Heart left ventricle (tissue), 16 donors: ENCODE results near the gene OSBP2. TPM values are rescaled to one million over a fixed set of nuclear protein-coding genes. Genes with fewer than 3 reads are reported as not detected.
"Not testable (repeated sequence)": the region's sequence is repeated elsewhere in the genome, so short reads cannot be mapped to it uniquely, and the experiment has no call there.

Experiments
- ATAC-seq, 4 donors: fragments of 200-7000 bp; cut with Tn5 transposase; one replicate each; pipeline ENCODE4 v1.9.1; 2020 to 2022; ENCODE audit warnings: moderate library complexity in 4 of 4, mild to moderate bottlenecking in 3 of 4, moderate number of reproducible peaks in 1 of 4
- DNase-seq, 5 donors: peaks; one replicate each; pipeline ENCODE4 v3.0.0-alpha.2; 2020
- H3K27ac ChIP-seq, 12 donors: fragments of 200-600 bp; sonication (generic) in 4 of 12; one replicate each; pipeline versions ENCODE4 v1.5.0 to v1.8.0; 2016 to 2022; ENCODE audit warnings: mild to moderate bottlenecking in 2 of 12
- H3K27me3 ChIP-seq, 9 donors: fragments of 200-600 bp; sonication (generic) in 2 of 9; one replicate each; pipeline versions ENCODE4 v1.5.1 to v1.8.0; 2016 to 2022; ENCODE audit warnings: mild to moderate bottlenecking in 3 of 9
- H3K36me3 ChIP-seq, 9 donors: fragments of 200-600 bp; sonication (generic) in 2 of 9; one replicate each; pipeline versions ENCODE4 v1.5.0 to v1.8.0; 2018 to 2022; ENCODE audit warnings: mild to moderate bottlenecking in 2 of 9
- H3K4me1 ChIP-seq, 12 donors: fragments of 200-600 bp; sonication (generic) in 4 of 12; one replicate each; pipeline versions ENCODE4 v1.5.0 to v1.8.0; 2016 to 2022; ENCODE audit warnings: mild to moderate bottlenecking in 3 of 12
- H3K4me3 ChIP-seq, 12 donors: fragments of 200-600 bp; sonication (generic) in 4 of 12; one replicate each; pipeline versions ENCODE4 v1.5.0 to v1.8.0; 2017 to 2022; ENCODE audit warnings: mild to moderate bottlenecking in 9 of 12, moderate library complexity in 4 of 12
- H3K9me3 ChIP-seq, 12 donors: fragments of 200-600 bp; sonication (generic) in 4 of 12; one replicate each; pipeline versions ENCODE4 v1.5.0 to v1.8.0; 2016 to 2022; ENCODE audit warnings: mild to moderate bottlenecking in 1 of 12
- POLR2A ChIP-seq, 2 donors: fragments of 450-650 bp; IDR thresholded peaks; one replicate each; pipeline ENCODE4 v1.6.1; 2017; ENCODE audit warnings: antibody characterized with exemption in 2 of 2, mild to moderate bottlenecking in 2 of 2, moderate library complexity in 2 of 2
- WGBS, 4 donors: extraction: QIAGEN DNeasy Blood & Tissue Kit in 2 of 4; methylation state at CpG; one replicate each; pipeline versions ENCODE4 v1.1.5 to v1.1.7; 2013 to 2018; 5-methylcytosine and 5-hydroxymethylcytosine counted together
- intact Hi-C, 10 donors: fragments of 100-400 bp; cut with DNase I; formaldehyde crosslinking; loops; one replicate each; pipeline versions ENCODE4 v1.11.1 to v1.14.2; 2022
- polyA plus RNA-seq, 2 donors: library from polyadenylated mRNA; stranded (reverse); fragments of 200-250 nt; gene quantifications; one replicate each; pipeline ENCODE4 v1.2.3, GENCODE V29; 2013
- total RNA-seq, 9 donors: library from RNA; depleted of rRNA in 2 of 9; stranded (reverse); fragments of >200 nt in 2 of 9; fragmentation: NEBNext Ultra II Directional in 3 of 9; extraction: Animal tissue kit (Norgen Biotek cat#: 25700) in 3 of 9; gene quantifications; one replicate each; pipeline versions ENCODE4 v1.1.0 to v1.2.4, GENCODE V29; 2016 to 2023
- TF ChIP-seq, protein P1 (sequence below), 12 donors: fragments of 200-600 bp; sonication (generic) in 4 of 12; IDR thresholded peaks; one replicate each; pipeline versions ENCODE4 v1.5.0 to v1.8.0; 2018 to 2022; ENCODE audit warnings: antibody characterized with exemption in 12 of 12, mild to moderate bottlenecking in 5 of 12
- donor health status: ischemic (EF 13 %, LVEDD 7.1; RV severe dilation, severe dysfunction).
- donor health status: healthy with polysubstance abuse.
- donor health status: DM: no; HTN: yes; CAD: no.
- donor health status: DM: no; HTN: no; CAD: no.
- donor health status: ischemic (EF 25% LVEDD 6.9; RV normal size, moderate dysfunction).
- donor health status: ischemic (EF 25% LVEDD 5.7; RV mildly dilated, moderate dysfunction).
- donor health status: healthy.
- donor health status: DM: yes; HTN: yes; CAD: no.
- donor health status: ischemic (EF 35%, LVEDD 5.7; RV mildly dilated, moderate dysfunction).
- donor health status: nonischemic (EF 11% LVEDD 7.7; RV severe dilation, severe dysfunction).
- donor health status: DM: yes; HTN: yes; CAD: no.
- donor health status: PGD.
- donor health status: ischemic (EF 29% LVEDD 5.4; RV normal size, mild dysfunction).
- donor health status: nonischemic (EF 23%, LVEDD 6.1; RV moderate dilation, normal function).

Gene OSBP2
- total and polyA plus RNA-seq, 11 donors = 2.0 to 23.5 (median 12.2) TPM

DNA sequence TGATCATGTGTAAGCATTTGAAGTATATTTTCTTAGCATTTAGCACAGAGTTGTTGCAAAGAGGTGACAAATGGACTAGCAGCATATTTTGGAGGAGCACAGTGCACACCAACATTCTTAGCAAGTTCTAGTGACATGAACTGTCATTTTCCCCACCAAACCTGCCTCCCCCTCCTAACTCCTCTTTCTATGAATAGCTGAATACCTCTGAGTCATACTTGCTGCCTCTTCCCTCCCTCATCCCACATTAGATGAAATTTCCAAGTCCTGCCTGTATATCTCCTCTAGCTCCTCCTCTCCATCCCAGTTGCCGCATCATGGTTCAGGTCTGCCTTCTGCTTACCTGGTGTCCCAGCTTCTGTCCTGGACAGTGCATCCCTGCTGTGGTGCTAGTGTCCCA lies 7.2 kb downstream of the OSBP2 start:
- Histone ChIP-seq H3K9me3 (no peaks in the 10 kb centered on the region), H3K4me1 (no peaks in the 10 kb centered on the region), H3K4me3 (no peak overlapping the region), H3K27me3 (no peaks in the 10 kb centered on the region), H3K36me3 (no peaks in the 10 kb centered on the region), H3K27ac (no peak overlapping the region)
- DNase-seq = no peak
- TF ChIP-seq POLR2A (IDR thresholded peaks at IDR 0.05) = no peak
- TF ChIP-seq, protein P1, sequence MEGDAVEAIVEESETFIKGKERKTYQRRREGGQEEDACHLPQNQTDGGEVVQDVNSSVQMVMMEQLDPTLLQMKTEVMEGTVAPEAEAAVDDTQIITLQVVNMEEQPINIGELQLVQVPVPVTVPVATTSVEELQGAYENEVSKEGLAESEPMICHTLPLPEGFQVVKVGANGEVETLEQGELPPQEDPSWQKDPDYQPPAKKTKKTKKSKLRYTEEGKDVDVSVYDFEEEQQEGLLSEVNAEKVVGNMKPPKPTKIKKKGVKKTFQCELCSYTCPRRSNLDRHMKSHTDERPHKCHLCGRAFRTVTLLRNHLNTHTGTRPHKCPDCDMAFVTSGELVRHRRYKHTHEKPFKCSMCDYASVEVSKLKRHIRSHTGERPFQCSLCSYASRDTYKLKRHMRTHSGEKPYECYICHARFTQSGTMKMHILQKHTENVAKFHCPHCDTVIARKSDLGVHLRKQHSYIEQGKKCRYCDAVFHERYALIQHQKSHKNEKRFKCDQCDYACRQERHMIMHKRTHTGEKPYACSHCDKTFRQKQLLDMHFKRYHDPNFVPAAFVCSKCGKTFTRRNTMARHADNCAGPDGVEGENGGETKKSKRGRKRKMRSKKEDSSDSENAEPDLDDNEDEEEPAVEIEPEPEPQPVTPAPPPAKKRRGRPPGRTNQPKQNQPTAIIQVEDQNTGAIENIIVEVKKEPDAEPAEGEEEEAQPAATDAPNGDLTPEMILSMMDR (IDR thresholded peaks at IDR 0.05) = no peak
- WGBS, 4 donors = 81 to 96% (median 89%) methylated on average over 1 of the region's 1 CpG
- intact Hi-C loops = no loop called here
- peak in 1 of 4 donors; percentile 18 for ATAC-seq

DNA sequence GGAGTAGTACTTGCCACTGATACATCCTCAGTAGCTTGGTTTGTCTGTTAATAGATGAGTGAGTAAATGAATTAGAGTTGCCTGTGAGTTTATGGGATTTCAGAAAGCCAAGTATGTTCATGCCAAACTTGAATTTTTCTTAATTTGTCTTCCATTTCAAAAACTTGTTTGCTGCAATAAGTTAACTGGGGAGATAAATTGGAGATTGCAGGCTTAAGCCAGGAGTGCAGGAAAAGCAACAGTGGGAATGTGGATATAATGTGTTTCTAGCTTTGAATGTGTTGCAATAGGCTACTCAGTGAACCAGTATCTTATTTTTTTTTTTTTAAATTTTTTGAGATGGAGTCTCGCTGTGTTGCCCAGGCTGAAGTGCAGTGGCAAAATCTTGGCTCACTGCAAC lies 8.2 kb downstream of the OSBP2 start:
- no peak overlapping the region for H3K4me3 ChIP-seq
- TF ChIP-seq, protein P1 (IDR thresholded peaks at IDR 0.05) = no peak
- TF ChIP-seq POLR2A (IDR thresholded peaks at IDR 0.05) = no peak
- intact Hi-C loops = no loop called here

DNA sequence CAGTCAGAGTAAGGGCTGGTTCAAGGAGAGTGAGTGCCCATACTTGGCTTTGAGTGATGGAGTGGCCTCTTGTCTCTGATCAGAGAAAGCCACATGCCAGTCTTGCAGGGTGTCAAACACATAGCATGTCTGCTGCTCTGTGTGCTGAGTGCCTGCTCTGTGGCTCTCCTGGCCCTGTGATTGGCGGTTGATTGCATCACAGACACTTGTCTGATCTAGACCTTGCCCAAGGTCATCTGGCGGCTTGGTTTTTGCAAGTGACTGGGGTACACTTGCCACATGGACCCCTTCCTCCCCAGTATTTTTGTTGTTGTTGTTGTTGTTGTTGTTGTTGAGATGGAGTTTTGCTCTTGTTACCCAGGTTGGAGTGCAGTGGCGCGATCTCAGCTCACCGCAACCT lies 10.3 kb downstream of the OSBP2 start:
- intact Hi-C loops = no loop called here

More for the DNA sequence above, 8.2 kb downstream of the OSBP2 start:
- Histone ChIP-seq H3K9me3 (no peaks in the 10 kb centered on the region), H3K36me3 (no peaks in the 10 kb centered on the region), H3K4me1 (no peaks in the 10 kb centered on the region), H3K27ac (no peak overlapping the region), H3K27me3 (no peaks in the 10 kb centered on the region)
- DNase-seq = no peak
- 92 to 98% (median 96%) methylated on average over 1 of the region's 1 CpG for WGBS, 4 donors
- no peak for ATAC-seq

DNA sequence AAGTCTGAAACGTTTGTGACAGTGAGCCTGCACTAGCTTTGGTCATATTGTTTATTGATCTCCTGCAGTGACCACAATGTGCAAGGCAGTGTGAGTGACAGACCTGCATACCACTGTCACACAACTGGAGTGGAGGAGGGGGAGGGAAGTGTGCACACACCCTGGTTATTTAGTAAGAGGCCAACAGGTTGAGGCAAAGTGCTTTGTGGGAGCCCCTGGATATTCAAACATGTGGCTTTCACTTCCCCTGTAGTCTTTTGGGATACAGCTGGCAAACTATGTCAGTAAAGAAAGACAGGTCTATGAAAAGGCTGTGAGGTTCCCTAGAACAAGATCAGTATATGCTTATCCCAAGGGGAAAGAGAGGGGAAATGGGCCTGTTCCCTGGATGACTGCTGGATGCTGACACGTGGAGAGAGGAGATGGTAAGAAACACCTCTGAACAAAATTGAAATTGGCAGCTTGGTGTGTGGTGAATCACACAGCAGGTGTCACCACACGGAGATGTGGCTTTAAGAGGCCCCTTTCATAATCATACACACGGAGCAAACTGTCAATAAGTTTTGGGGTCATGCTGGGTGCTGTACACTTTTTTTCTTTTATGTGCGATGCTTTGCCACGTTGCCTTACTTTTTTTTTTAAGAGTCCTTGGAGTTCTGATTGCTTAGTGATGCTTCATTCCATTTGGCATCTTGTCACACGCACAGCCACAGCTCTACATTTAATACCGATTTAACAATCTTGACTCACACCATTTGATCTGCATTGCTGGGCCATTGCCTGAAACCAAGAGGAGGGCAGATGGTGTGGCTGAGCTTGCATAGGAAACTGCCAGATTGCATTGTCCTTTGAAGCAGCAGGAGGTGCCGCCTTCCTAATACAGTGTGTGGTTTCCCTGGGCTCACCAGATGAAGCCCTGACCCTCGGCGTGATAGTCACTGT lies 11.3 kb downstream of the OSBP2 start:
- WGBS, 4 donors = 60 to 68% (median 62%) methylated on average over 11 of the region's 11 CpGs
- no peaks in the 10 kb centered on the region for H3K9me3 ChIP-seq
- intact Hi-C loops = no loop called here
- ATAC-seq (no peak), DNase-seq (no peak)
- no peaks in the 10 kb centered on the region for H3K36me3 ChIP-seq
- H3K4me3 ChIP-seq = no peak overlapping the region
- no peaks in the 10 kb centered on the region for H3K4me1 ChIP-seq
- no peak overlapping the region for H3K27ac ChIP-seq
- no peaks in the 10 kb centered on the region for H3K27me3 ChIP-seq
- TF ChIP-seq POLR2A (IDR thresholded peaks at IDR 0.05) = no peak
- TF ChIP-seq, protein P1 (IDR thresholded peaks at IDR 0.05) = no peak

More for the DNA sequence above, 10.3 kb downstream of the OSBP2 start:
- 96 to 100% (median 98%) methylated on average over 1 to 5 of the region's 5 CpGs for WGBS, 4 donors
- H3K27ac ChIP-seq = no peak overlapping the region
- no peaks in the 10 kb centered on the region for H3K27me3 ChIP-seq
- ATAC-seq (peak in 1 of 4 donors; percentile 31), DNase-seq (no peak)
- no peaks in the 10 kb centered on the region for H3K4me1 ChIP-seq
- no peaks in the 10 kb centered on the region for H3K9me3 ChIP-seq
- no peak overlapping the region for H3K4me3 ChIP-seq
- no peaks in the 10 kb centered on the region for H3K36me3 ChIP-seq
- TF ChIP-seq, protein P1 (IDR thresholded peaks at IDR 0.05) = no peak
- no peak for TF ChIP-seq POLR2A (IDR thresholded peaks at IDR 0.05)

DNA sequence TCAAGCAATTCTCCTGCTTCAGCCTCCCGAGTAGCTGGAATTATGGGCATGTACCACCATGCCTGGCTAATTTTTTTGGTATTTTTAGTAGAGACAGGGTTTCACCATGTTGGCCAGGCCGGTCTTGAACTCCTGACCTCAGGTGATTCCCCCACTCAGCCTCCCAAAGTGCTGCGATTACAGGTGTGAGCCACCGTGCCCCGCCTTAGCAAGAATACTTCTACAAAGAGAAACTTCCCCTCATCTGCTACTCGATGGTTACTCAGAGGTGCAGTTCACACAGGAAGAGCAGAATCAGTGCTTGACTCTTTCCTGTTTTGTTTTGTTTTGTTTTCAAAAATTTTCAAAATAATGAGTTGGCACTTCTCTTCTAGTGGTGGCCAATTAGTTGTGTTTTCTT lies 15.3 kb downstream of the OSBP2 start:
- intact Hi-C loops, DNase-seq, ATAC-seq: not testable (repeated sequence)

More for the DNA sequence above, 15.3 kb downstream of the OSBP2 start:
- H3K4me1 ChIP-seq, H3K27me3 ChIP-seq, H3K36me3 ChIP-seq, H3K9me3 ChIP-seq, H3K4me3 ChIP-seq, H3K27ac ChIP-seq: not testable (repeated sequence)
- 81 to 87% (median 87%) methylated on average over 6 of the region's 6 CpGs for WGBS, 4 donors
